GM19025 (cell line): ENCODE results near the gene ZNF431.
"Not testable (repeated sequence)": the region's sequence is repeated elsewhere in the genome, so short reads cannot be mapped to it uniquely, and the experiment has no call there.

Experiments
- ATAC-seq: cut with Tn5 transposase; IDR thresholded peaks from one replicate; pipeline ENCODE4 v1.9.1; 2021; ENCODE audit warnings: mild to moderate bottlenecking, low read depth, moderate library complexity; ENCODE audit not compliant: unreplicated experiment

ZNF431 gene

GRCh38 chr19:21143428-21143827, 1.6 kb downstream of the ZNF431 start:
- no peak for ATAC-seq

GRCh38 chr19:21143854-21144253, 2.0 kb downstream of the ZNF431 start:
- ATAC-seq = no peak

- ATAC-seq = no peak
Measured at GRCh38 chr19:21147540-21147939, 5.7 kb downstream of the ZNF431 start.

- ATAC-seq = no peak
Measured at GRCh38 chr19:21148681-21149080, 6.8 kb downstream of the ZNF431 start.

GRCh38 chr19:21149877-21150276, 8.0 kb downstream of the ZNF431 start:
- no peak for ATAC-seq

- ATAC-seq = no peak
Measured at GRCh38 chr19:21151460-21151859, 9.6 kb downstream of the ZNF431 start.

- no peak for ATAC-seq
Measured at GRCh38 chr19:21158523-21159135, 16.8 kb downstream of the ZNF431 start.

- ATAC-seq = no peak
Measured at GRCh38 chr19:21164541-21164940, 22.7 kb downstream of the ZNF431 start.

- no peak for ATAC-seq
Measured at GRCh38 chr19:21166436-21166835, 24.6 kb downstream of the ZNF431 start.

GRCh38 chr19:21197590-21198295, 55.9 kb downstream of the ZNF431 start:
- no peak for ATAC-seq

GRCh38 chr19:21202865-21203494, 61.1 kb downstream of the ZNF431 start:
- no peak for ATAC-seq

- ATAC-seq = no peak
Measured at GRCh38 chr19:21210037-21210621, 68.3 kb downstream of the ZNF431 start.

- ATAC-seq = no peak
Measured at GRCh38 chr19:21221693-21222092, 79.9 kb downstream of the ZNF431 start.

GRCh38 chr19:21229938-21230337, 88.1 kb downstream of the ZNF431 start:
- ATAC-seq = not testable (repeated sequence)

- no peak for ATAC-seq
Measured at GRCh38 chr19:21233691-21234090, 91.9 kb downstream of the ZNF431 start.

- not testable (repeated sequence) for ATAC-seq
Measured at GRCh38 chr19:21236751-21237150, 94.9 kb downstream of the ZNF431 start.

GRCh38 chr19:21238670-21239069, 96.8 kb downstream of the ZNF431 start:
- ATAC-seq = no peak
